Fibroblast of the conjunctiva (primary cell): Measurements from ENCODE around the gene CEMIP.

ENCODE experiments used
- DNase-seq: peaks from one replicate; pipeline ENCODE4 v3.0.0-alpha.2; 2010; ENCODE audit warnings: low read depth

CEMIP gene

GRCh38 chr15:80895091-80895490 lies 115.9 kb downstream of the CEMIP start:
- DNase-seq = no peak

GRCh38 chr15:80895965-80896364 lies 116.8 kb downstream of the CEMIP start:
- no peak for DNase-seq

GRCh38 chr15:80898040-80898439 lies 118.9 kb downstream of the CEMIP start:
- DNase-seq = no peak

GRCh38 chr15:80902298-80902801 lies 123.2 kb downstream of the CEMIP start:
- no peak for DNase-seq

- DNase-seq = no peak
Observed at GRCh38 chr15:80904998-80905397, 125.8 kb downstream of the CEMIP start.

- DNase-seq = no peak
Observed at GRCh38 chr15:80906159-80906766, 127.1 kb downstream of the CEMIP start.

- DNase-seq = no peak
Observed at GRCh38 chr15:80911821-80912220, 132.7 kb downstream of the CEMIP start.

- no peak for DNase-seq
Observed at GRCh38 chr15:80912673-80913072, 133.5 kb downstream of the CEMIP start.

- DNase-seq = no peak
Observed at GRCh38 chr15:80913541-80913940, 134.4 kb downstream of the CEMIP start.

- DNase-seq = no peak
Observed at GRCh38 chr15:80915472-80915871, 136.3 kb downstream of the CEMIP start.

GRCh38 chr15:80916056-80916455 lies 136.9 kb downstream of the CEMIP start:
- DNase-seq = no peak

- DNase-seq = no peak
Observed at GRCh38 chr15:80918196-80918783, 139.1 kb downstream of the CEMIP start.

- no peak for DNase-seq
Observed at GRCh38 chr15:80920271-80920699, 141.1 kb downstream of the CEMIP start.

- DNase-seq = no peak
Observed at GRCh38 chr15:80921736-80922410, 142.7 kb downstream of the CEMIP start.

- no peak for DNase-seq
Observed at GRCh38 chr15:80923668-80924067, 144.5 kb downstream of the CEMIP start.

- no peak for DNase-seq
Observed at GRCh38 chr15:80924278-80924677, 145.1 kb downstream of the CEMIP start.

- no peak for DNase-seq
Observed at GRCh38 chr15:80925597-80926059, 146.5 kb downstream of the CEMIP start.

GRCh38 chr15:80926126-80926525 lies 147.0 kb downstream of the CEMIP start:
- no peak for DNase-seq

- DNase-seq = no peak
Observed at GRCh38 chr15:80929225-80929624, 150.1 kb downstream of the CEMIP start.

GRCh38 chr15:80929689-80930088 lies 150.5 kb downstream of the CEMIP start:
- DNase-seq = no peak

- DNase-seq = no peak
Observed at GRCh38 chr15:80931191-80931590, 152.0 kb downstream of the CEMIP start.

- DNase-seq = no peak
Observed at GRCh38 chr15:80931721-80932512, 152.7 kb downstream of the CEMIP start.

GRCh38 chr15:80932513-80932815 lies 153.3 kb downstream of the CEMIP start:
- DNase-seq = no peak
